Stimulated activated CD4-positive, alpha-beta T cell treated with anti-CD3 and anti-CD28 coated beads, TNF-alpha, amount 100 ng/mL, for 1 hour (primary cell): ENCODE measurements around the gene CCDC106.

Experiments used
- DNase-seq, 3 donors: peaks; one replicate each; pipeline ENCODE4 v3.0.0-alpha.2; 2020; ENCODE audit warnings: low read depth in 3 of 3, low spot score in 1 of 3

CCDC106 gene

GRCh38 chr19:55650126-55650557 is 2.1 kb downstream of the CCDC106 start:
- DNase-seq = no peak

- no peak for DNase-seq
These were observed 2.7 kb downstream of the CCDC106 start for GRCh38 chr19:55650602-55651230.

DNA sequence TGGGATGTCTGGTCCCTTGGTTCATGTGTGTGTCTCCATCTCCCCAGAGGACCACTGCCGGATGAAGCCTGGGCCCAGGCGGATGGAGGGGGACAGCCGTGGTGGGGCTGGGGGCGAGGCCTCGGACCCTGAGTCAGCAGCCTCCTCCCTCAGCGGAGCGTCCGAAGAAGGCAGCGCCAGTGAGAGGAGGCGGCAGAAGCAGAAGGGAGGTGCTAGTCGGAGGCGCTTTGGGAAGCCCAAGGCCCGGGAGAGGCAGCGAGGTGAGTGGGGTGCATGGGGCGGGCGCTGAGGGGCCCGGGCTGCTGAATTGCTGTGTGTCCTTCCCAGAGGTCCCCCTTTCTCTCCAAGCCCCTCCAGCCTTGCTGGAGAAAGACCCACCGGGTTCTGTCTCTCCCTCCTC is 3.2 kb downstream of the CCDC106 start:
- no peak for DNase-seq

GRCh38 chr19:55652311-55653128 is 4.5 kb downstream of the CCDC106 start:
- DNase-seq = no peak

GRCh38 chr19:55653651-55654322 is 5.8 kb downstream of the CCDC106 start:
- DNase-seq = peak; percentile 97 to 100 (median 99)

DNA sequence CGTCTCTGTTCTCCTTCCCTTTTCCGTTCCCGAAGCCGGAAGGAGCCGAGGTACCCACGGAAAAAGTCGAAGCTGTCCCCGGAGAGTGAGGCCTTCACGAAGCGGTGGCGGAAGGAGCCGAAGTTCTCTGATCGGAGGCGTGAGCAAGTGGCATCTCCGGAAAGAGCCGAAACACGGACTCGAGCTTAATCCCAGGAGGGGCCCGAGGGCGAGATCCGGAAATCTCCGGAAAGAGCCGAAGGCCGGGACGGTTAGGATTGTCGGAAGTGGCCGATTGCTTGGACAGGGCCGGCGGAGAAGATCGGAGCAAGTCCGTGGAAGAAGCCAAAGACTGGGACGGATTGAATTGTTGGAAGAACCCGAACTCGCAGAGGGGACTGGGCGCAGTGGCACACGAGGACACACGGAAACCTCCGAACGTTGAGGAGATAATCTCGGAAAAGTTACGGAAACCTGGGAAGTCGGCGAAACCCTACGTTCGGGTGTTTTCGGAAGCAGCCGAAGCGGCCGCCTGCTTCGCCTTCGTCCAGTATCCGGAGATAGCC is 6.4 kb downstream of the CCDC106 start:
- peak; percentile 96 to 98 (median 97) for DNase-seq

DNA sequence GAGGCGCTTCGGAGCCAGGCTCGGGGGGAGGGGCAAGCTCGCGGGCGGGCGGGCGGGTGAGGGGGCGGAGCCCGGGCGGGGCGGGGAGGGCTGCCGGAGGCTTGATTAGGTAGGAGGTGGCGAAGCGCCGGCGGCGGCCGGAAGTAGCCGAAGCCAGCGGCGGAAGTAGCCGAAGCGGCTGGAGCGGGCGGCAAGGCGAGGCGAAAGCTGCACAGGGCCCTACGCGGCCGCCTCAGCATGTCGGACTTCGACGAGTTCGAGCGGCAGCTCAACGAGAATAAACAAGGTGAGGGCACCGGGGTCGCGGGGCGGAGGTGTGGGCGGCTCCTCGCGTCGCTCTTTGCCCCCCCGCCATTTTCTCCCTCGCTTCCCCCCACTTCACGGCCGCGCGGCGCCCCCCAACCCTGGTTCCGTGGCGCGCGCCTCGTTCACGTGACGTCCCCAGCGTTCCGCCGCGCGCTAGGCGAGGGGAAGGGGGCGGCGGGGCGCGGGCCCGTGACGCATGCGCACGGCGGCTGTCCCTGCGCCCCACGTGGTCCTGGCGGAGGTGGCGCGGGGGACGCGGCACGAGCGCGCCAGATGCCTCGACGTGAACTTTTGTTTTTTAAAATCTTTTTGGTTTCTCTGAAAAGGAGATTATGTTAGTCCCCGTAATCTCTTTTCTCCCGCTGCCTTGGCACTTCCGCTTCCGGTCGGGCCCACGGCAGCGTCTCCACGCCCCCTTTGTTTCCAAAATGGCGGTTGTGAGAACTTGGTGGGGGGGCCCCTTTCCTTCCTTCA is 7.0 kb downstream of the CCDC106 start, which contains the start of gene U2AF2:
U2AF2 (plus strand) TSS at position 168 of the 780 bp plus-strand sequence; CDS start at position 238, 70 bp downstream.
- DNase-seq = peak; percentile 95 to 98 (median 95)

DNA sequence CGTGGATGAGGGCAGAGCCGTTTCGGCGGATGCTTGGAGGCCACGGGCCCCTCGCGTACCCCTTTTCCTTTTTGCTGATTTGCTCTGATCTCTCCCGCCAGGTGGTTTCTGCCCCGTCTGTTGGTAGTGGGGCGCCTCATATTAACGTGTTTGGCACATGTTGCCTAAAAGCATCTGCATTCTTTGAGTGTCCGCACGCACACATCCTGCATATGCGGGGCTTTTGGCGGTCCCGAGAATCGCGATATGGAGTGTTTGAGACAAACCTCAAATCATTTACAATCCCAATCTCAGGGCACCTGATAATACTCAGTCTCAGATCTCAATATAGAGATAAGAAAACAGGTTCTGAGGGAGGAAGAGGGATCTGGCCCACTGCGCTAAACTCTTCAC is 7.6 kb downstream of the CCDC106 start:
- DNase-seq = no peak

- DNase-seq = no peak
These were observed 8.5 kb downstream of the CCDC106 start for GRCh38 chr19:55656552-55656951.

- DNase-seq = no peak
These were observed 9.2 kb downstream of the CCDC106 start for GRCh38 chr19:55656988-55657747.

DNA sequence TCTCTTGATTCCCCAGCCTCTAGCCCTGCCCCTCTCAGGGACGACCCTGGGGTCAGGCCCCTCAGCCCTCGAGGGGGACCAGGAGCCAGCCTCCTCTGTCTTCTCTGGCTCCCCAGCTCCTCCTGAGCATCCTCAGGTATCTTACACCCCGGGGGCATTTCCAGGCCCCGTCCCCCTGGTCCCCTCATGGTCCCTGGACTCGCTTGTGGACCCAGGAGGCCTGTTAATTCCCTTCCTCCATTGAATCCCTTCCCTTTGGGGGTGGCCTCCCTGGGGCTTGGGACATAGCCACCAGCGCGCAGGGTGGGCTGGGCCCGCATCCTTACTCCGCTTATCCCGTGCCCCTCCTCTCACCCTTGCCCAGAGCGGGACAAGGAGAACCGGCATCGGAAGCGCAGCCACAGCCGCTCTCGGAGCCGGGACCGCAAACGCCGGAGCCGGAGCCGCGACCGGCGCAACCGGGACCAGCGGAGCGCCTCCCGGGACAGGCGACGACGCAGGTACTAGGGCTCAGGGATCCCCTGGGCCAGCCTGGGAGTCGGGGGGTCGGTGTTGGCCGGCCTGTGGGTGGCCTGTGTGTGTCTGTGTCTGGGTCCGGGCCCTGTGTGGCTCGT is 10.9 kb downstream of the CCDC106 start:
- DNase-seq = no peak

GRCh38 chr19:55659822-55660221 is 11.8 kb downstream of the CCDC106 start:
- no peak for DNase-seq

- no peak for DNase-seq
These were observed 12.4 kb downstream of the CCDC106 start for GRCh38 chr19:55660404-55660803.

DNA sequence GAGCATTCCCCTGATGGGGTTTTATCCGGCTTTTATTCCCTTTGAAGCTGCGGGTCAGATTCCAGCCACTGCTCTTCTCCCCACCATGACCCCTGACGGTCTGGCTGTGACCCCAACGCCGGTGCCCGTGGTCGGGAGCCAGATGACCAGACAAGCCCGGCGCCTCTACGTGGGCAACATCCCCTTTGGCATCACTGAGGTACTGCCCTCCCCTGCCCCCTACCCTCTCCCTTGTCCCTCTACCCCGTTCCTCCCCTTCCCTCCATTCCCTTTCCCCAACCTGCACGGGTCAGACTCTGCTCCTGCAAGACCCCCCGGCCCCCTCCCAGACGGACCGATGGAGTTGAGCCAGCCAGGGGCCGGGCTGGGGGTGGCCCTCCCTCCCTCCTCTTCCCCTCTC is 13.0 kb downstream of the CCDC106 start:
- no peak for DNase-seq

- DNase-seq = no peak
These were observed 13.8 kb downstream of the CCDC106 start for GRCh38 chr19:55661826-55662225.

GRCh38 chr19:55663846-55664536 is 16.0 kb downstream of the CCDC106 start:
- DNase-seq = no peak

GRCh38 chr19:55666343-55667005 is 18.5 kb downstream of the CCDC106 start:
- DNase-seq = no peak

DNA sequence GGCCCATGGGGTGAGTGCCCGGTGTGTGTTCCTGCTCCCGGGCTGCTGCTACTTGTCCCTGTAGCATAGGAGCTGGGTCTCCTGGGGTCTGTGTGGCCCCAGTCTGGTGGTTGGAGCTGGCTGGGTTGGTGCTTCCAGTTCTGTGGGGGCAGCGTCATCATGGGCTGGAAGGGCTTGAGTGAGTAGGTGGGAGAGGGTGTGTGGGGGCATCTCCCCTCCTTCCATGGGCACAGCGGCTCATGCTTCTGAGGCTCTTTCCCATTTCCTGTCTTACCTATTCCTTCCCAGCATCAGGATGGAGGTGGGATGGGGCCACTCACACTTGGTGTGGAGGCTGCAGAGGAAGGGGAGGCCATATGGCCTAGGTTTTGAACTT is 19.0 kb downstream of the CCDC106 start:
- no peak for DNase-seq

DNA sequence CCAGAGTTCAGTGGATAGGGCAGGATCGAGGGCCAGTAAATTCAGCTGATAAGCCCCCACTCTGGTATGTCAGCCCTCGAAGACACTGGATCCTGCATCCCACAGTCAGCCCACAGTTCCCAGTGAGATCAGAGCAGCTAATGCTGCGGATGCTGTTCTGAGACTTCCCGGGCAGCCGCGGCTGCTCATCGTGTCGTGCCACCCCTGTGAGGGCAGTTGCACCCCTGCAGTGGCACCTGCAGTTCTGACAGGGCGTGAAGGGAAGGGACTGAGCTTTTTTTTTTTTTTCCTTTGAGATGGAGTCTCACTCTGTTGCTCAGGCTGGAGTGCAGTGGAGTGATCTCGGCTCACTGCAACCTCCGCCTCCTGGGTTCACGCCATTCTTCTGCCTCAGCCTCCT is 19.5 kb downstream of the CCDC106 start:
- no peak for DNase-seq
